OCI-LY7 (cell line): ENCODE results near the gene NOL12. TPM values are rescaled to one million over a fixed set of nuclear protein-coding genes. Genes with fewer than 3 reads are reported as not detected.

Experiments used
- BruUV-seq: library from RNA; stranded (reverse); fragments of 400-500 nt; replicated peaks from 2 replicates; lab custom pipeline; 2021; lab: Mats Ljungman, UMichigan
- CTCF ChIA-PET: fragments of 300-600 bp; sonication (Branson Sonifier 250); formaldehyde crosslinking; loops from one replicate; lab custom pipeline; 2022; ENCODE audit warnings: antibody characterized with exemption; ENCODE audit not compliant: unreplicated experiment; lab: Charles Lee
- POLR2A ChIA-PET: fragments of 300-600 bp; sonication (Branson Sonifier 250); formaldehyde crosslinking; loops from one replicate; lab custom pipeline; 2022; ENCODE audit warnings: antibody characterized with exemption; lab: Charles Lee
- DNase-seq: peaks from one replicate; pipeline ENCODE4 v3.0.0-alpha.2; 2015; ENCODE audit warnings: low spot score
- H2AFZ ChIP-seq: fragments of 200-600 bp; sonication (generic), shearing (Covaris generic); 2 replicates; pipeline ENCODE4 v1.6.1; 2014; ENCODE audit warnings: mild to moderate bottlenecking, antibody characterized with exemption, low read length, moderate library complexity
- H3K27ac ChIP-seq: fragments of 200-600 bp; sonication (generic); 2 replicates; pipeline ENCODE4 v1.5.1; 2014; ENCODE audit warnings: mixed run types, low read depth, mild to moderate bottlenecking, moderate library complexity, low read length, inconsistent platforms; ENCODE audit not compliant: poor library complexity, severe bottlenecking
- H3K36me3 ChIP-seq: fragments of 200-600 bp; sonication (generic); 2 replicates; pipeline ENCODE4 v1.6.1; 2014; ENCODE audit warnings: mild to moderate bottlenecking, antibody characterized with exemption, low read length, moderate library complexity, mixed read lengths; ENCODE audit not compliant: insufficient read depth
- H3K4me1 ChIP-seq: fragments of 200-600 bp; sonication (generic); 2 replicates; pipeline ENCODE4 v1.5.1; 2014; ENCODE audit warnings: mild to moderate bottlenecking, low read length; ENCODE audit not compliant: insufficient read depth, poor library complexity, severe bottlenecking
- H3K4me2 ChIP-seq: fragments of 200-600 bp; sonication (generic); 2 replicates; pipeline ENCODE4 v1.6.1; 2014; ENCODE audit warnings: mild to moderate bottlenecking, low read length
- H3K4me3 ChIP-seq: fragments of 200-600 bp; sonication (generic); 2 replicates; pipeline ENCODE4 v1.5.1; 2014; ENCODE audit warnings: mild to moderate bottlenecking, low read depth, low read length; ENCODE audit not compliant: poor library complexity, severe bottlenecking
- H3K79me2 ChIP-seq: fragments of 200-600 bp; sonication (generic); 2 replicates; pipeline ENCODE4 v1.6.1; 2016; ENCODE audit warnings: low read depth, mild to moderate bottlenecking, low read length, moderate library complexity, mixed read lengths; ENCODE audit not compliant: insufficient read depth
- H3K9me2 ChIP-seq: fragments of 200-600 bp; sonication (generic); 2 replicates; pipeline ENCODE4 v1.6.1; 2016; ENCODE audit warnings: mild to moderate bottlenecking, low read length, mixed read lengths; ENCODE audit not compliant: insufficient read depth
- H3K9me3 ChIP-seq: fragments of 200-600 bp; sonication (generic); 2 replicates; pipeline ENCODE4 v1.6.1; 2014; ENCODE audit warnings: mild to moderate bottlenecking, mixed run types, low read length, mixed read lengths
- H4K20me1 ChIP-seq: fragments of 200-600 bp; sonication (generic); 2 replicates; pipeline ENCODE4 v1.6.1; 2014; ENCODE audit warnings: mild to moderate bottlenecking, antibody characterized with exemption, low read length, moderate library complexity, mixed read lengths; ENCODE audit not compliant: insufficient read depth
- EZH2phosphoT487 ChIP-seq: fragments of 200-600 bp; sonication (generic); IDR thresholded peaks from 2 replicates; pipeline ENCODE4 v1.6.1; 2018; ENCODE audit warnings: low read depth, borderline replicate concordance, mild to moderate bottlenecking, mixed run types, antibody characterized with exemption, low read length, moderate library complexity, mixed read lengths
- intact Hi-C: fragments of 100-400 bp; cut with micrococcal nuclease; formaldehyde crosslinking; loops from one replicate; pipeline ENCODE4 v1.10.0; 2022; ENCODE audit not compliant: unreplicated experiment
- total RNA-seq, 2 experiments: library from RNA; depleted of rRNA in 1 of 2; stranded (reverse); fragments of >200 nt in 1 of 2; shearing (Covaris generic) in 1 of 2; gene quantifications; 2 replicates each; pipeline ENCODE4 v1.2.3, GENCODE V29; 2014 to 2022
- TF ChIP-seq, protein P1 (sequence below): fragments of 200-600 bp; sonication (generic); conservative IDR thresholded peaks from 2 replicates; pipeline ENCODE4 v1.5.1; 2014; ENCODE audit warnings: mild to moderate bottlenecking, antibody characterized with exemption, low read length, moderate library complexity, mixed read lengths

The NOL12 gene
- total RNA-seq, 2 experiments from 2014 or later = 62.3 to 64.6 TPM

DNA sequence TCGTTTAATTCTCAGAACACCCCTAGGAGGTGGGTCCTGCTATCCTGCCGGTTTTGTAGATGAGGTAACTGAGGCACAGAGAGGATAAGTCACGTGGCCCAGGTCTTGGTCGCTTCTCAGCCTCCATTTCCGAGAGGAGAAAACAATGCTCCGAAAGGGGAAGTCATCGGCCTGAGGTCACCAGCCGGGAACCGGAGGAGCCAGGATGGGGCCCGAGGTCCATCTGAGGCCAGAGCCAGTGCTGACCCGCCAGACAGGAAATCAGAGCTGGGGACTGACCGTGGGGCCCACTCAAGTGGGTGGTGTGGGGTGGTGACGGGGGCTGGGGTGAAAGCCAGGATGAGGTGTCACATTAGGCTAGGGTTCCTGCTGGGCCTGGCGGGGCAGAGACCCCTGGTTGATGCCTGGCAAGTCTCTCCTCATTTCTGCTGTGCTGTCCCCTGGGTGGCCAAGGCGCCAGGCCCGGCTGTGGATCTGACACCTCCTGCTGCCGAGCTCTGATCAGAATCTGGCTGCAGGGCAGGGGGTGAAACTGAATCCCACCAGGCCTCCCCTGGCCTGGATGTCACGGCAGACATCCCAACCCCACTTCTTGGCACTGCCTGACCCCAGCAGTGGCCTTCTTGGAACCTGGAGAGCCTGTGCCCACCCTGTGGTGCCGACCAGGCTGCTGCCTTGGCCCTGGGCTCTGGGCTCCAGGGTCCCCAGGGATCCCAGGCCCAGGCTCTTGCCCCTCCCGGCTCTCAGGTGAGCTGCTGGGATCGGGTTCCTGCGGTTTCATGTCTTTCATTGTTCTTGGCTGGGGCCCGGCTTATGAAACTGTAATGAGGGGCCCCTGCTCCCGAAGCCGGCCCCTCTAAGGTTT, 22.7 kb downstream of the NOL12 start:
- ChIA-PET POLR2A (interaction anchor here (0.5 kb wide), 1 partner anchor 11 kb away, joined by 6 read pairs; no protein-coding TSS in a partner anchor), CTCF (no interaction called here)
- TF ChIP-seq EZH2phosphoT487 = no peak
- TF ChIP-seq, protein P1, sequence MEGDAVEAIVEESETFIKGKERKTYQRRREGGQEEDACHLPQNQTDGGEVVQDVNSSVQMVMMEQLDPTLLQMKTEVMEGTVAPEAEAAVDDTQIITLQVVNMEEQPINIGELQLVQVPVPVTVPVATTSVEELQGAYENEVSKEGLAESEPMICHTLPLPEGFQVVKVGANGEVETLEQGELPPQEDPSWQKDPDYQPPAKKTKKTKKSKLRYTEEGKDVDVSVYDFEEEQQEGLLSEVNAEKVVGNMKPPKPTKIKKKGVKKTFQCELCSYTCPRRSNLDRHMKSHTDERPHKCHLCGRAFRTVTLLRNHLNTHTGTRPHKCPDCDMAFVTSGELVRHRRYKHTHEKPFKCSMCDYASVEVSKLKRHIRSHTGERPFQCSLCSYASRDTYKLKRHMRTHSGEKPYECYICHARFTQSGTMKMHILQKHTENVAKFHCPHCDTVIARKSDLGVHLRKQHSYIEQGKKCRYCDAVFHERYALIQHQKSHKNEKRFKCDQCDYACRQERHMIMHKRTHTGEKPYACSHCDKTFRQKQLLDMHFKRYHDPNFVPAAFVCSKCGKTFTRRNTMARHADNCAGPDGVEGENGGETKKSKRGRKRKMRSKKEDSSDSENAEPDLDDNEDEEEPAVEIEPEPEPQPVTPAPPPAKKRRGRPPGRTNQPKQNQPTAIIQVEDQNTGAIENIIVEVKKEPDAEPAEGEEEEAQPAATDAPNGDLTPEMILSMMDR = no peak
- Histone ChIP-seq H3K4me2 (no peak overlapping the region), H2AFZ (no peak overlapping the region), H3K27ac (no peak overlapping the region), H3K4me1 (peaks cover 4% of the 10 kb centered on the region), H4K20me1 (no peaks in the 10 kb centered on the region), H3K9me3 (no peaks in the 10 kb centered on the region), H3K36me3 (no peaks in the 10 kb centered on the region), H3K4me3 (no peak overlapping the region), H3K9me2 (no peaks in the 10 kb centered on the region), H3K79me2 (no peaks in the 10 kb centered on the region)
- no TSS peak for BruUV-seq
- intact Hi-C loops = no loop called here
- DNase-seq = no peak

DNA sequence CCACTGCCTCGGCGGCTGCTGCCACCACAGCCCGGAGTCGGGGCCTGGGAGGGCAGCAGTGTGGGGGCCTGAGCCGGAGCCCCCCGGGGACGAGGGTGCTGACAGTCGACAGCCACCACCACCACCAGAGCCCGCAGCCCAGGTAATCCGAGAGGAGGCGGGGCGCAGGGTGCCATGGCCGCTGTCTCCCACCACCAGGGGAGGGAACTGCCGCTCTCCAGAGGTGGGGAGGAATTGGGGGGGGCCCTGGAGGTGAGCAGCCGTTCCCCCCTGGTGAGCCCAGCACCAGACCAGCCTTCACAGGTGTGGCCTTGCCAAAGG, 23.3 kb downstream of the NOL12 start:
- no peaks in the 10 kb centered on the region for H3K79me2 ChIP-seq
- no peak overlapping the region for H3K4me2 ChIP-seq
- H3K36me3 ChIP-seq = no peaks in the 10 kb centered on the region
- TF ChIP-seq, protein P1 = no peak
- no peak for TF ChIP-seq EZH2phosphoT487
- no peak overlapping the region for H3K4me3 ChIP-seq
- H3K4me1 ChIP-seq = peaks cover 5% of the 10 kb centered on the region
- DNase-seq = no peak
- no peaks in the 10 kb centered on the region for H4K20me1 ChIP-seq
- no TSS peak for BruUV-seq
- H3K9me2 ChIP-seq = no peaks in the 10 kb centered on the region
- no peak overlapping the region for H2AFZ ChIP-seq
- intact Hi-C loops = no loop called here
- no peaks in the 10 kb centered on the region for H3K9me3 ChIP-seq
- no peak overlapping the region for H3K27ac ChIP-seq
- ChIA-PET POLR2A (no interaction called here), CTCF (no interaction called here)

DNA sequence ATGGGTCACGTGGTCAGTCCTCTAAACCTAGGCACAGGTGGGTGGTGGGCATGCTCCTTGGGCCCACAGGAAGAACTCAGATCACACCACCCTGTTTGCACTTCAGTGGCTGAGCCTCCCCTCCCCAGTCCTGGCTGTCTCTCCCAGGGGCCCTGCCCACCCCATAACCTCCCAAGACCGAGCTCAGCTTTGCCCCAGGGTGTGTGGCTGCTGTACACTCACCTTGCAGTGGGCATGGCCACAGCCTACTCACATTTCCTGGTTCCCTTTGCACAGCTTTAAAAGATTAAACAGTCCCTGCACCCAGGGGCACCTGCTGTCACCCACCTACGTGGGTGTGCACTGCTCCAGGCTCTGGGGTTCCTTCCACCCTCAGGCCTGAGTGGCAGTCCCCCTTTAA, 24.5 kb downstream of the NOL12 start:
- H4K20me1 ChIP-seq = no peaks in the 10 kb centered on the region
- H3K4me3 ChIP-seq = no peak overlapping the region
- no peaks in the 10 kb centered on the region for H3K79me2 ChIP-seq
- no peak overlapping the region for H3K4me2 ChIP-seq
- intact Hi-C loops = no loop called here
- POLR2A ChIA-PET = no interaction called here
- H2AFZ ChIP-seq = no peak overlapping the region
- TF ChIP-seq, protein P1 = no peak
- TF ChIP-seq EZH2phosphoT487 = no peak
- no peak for DNase-seq
- no peak overlapping the region for H3K27ac ChIP-seq
- CTCF ChIA-PET = no interaction called here
- H3K9me3 ChIP-seq = no peaks in the 10 kb centered on the region
- no peaks in the 10 kb centered on the region for H3K36me3 ChIP-seq
- peaks cover 5% of the 10 kb centered on the region for H3K4me1 ChIP-seq
- H3K9me2 ChIP-seq = no peaks in the 10 kb centered on the region
- no TSS peak for BruUV-seq
